HG03095 (cell line): ENCODE results near the gene PDGFD.

Experiments used
- ATAC-seq: cut with Tn5 transposase; IDR thresholded peaks from one replicate; pipeline ENCODE4 v1.9.1; 2021; ENCODE audit warnings: moderate library complexity; ENCODE audit not compliant: unreplicated experiment

The PDGFD gene

DNA sequence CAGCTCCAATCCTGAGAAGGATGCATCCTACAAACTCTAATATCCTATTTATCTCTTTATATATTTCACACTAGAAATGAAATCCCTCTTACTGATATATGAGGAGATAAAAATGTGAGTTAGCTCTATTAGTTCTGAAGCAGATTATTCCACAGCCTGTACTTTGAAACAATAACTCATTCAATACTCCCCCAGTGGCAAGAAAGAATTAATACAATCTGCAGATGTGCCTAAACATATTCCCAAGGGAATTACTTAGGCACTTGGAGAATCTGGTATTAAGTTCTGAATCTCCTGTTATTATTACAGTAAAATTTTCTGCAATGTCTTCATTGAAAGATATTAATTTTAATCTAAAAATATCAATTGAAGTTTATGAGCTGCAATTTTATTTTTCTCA is 68.2 kb downstream of the PDGFD start:
- no peak for ATAC-seq

DNA sequence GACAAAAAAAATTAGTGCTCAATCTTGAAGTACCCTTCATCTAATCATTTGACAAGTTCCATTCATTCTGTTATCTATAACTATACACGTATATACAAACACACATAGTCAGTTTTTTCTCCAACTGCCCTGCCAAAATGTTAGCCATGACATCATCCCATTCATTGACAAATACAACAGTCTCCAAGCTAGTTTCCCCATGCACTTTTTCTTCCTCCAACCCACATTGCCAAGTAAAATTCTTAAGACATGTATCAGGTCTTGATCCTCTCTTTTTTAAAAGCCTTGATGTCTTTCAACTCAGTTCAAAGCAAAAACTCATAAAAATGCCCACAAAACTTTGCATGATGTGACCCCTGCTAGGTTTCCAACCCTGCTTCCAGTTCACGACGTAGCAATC is 69.4 kb downstream of the PDGFD start:
- ATAC-seq, result no peak

DNA sequence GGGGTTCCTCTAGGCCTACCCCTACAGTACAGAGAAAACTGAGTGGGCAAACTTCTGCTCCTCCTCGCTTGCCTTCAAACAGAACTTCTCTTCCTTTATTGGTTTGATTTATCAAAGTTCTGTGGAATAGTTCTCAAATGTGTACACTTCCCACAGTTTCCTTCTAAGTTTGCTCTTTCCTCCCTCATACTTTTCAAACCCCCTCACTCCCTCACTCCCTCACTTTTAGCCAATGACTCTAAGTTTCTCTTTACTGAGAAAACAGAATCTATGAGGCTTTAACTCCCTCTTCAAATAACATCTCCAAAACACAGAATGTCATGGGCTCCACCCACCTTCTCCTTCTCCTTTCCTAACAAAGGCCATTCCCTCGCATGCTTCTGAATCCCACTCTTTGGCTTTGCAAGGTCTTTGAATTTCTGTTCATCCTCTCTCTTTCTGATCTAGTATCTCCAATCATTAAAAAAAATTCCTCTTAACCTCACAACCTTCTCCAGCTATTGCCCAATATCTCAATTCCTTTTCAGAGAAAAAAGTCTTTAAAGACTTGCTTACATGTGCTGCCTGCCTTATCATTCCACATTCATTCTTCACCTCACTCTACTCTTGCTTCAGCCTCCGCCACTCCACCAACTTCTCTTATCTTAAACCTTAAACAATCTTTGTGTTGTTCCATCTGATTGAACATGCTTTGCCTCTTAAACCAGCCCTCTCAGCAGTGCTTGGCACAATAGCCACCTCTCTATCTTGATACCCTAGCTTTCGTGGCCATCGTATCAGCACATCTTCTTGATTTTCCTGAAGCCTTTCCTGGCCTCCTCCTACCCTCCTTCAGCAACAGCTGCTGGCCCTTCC is 70.3 kb downstream of the PDGFD start:
- no peak for ATAC-seq

DNA sequence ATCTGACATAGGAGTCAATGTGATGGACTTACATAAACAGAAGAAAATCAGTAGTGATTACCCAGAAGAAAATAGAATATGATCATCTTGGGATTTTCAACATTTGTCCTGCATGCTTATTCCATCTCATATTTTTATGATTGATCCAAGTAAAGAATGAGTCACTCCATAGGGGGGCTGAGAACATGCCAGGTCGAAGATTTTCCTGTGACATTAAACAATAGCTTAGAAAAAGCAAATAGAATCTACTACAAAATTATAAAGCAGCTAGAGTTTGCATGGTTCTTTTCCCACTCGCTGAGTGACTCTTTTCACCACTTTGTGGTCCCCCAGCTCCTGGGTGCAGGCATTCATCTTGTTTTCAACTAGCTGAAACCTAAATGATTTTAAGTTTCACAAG is 71.2 kb downstream of the PDGFD start:
- no peak for ATAC-seq

DNA sequence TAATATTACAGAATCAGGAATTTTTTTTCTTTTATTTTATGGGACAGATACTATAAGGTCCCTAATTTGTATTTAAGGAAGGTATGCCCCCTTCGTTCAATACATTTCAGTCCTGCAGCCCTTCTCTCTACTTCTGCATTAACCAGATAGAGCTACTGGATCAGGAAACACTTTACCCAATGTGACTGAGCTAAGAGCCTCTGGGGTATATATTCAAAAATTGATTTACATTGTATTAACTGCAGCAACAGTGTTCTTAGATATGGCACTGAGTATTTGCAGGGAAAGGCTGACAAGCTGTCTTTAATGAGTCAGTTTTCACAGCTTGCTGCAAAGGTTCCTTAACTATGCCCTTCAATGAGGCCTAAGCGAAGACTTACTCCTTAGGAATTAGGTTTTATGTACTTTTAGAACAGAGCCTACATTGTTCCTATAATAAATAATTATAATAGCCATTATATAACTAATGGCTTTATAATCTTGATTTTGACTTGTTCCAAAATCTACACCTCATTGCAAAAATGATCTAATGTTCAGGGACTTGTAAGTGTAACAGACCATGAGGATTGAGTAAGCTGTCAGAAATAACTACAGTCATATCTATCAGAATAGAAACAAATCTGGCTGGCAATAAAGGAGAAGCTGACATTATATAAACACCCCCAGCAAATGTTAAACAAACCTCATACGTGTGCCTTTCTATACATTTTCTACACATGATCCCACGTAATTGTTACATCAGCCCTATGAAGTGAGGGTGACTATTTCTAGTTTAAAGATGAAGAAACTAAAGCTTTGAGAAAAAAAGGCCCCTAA is 72.5 kb downstream of the PDGFD start:
- no peak for ATAC-seq

DNA sequence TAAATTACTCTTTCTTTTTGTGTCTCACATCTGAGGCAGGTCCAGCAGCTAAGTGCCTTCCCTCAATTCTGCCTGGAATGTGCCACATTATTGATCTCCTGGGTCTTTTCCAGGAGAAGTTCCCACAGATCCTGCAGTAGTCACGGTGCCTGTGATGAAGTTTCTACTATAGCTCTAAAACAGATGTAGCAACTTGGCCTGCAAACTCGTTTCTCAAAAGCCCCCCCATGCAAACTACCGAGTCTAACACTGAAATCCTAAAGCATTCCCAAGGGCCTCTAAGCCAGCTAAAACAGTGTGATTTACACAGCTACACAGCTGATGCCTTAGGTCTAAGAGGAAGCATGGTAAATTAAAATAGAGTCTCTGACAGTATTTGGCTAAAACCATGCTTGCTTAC is 73.2 kb downstream of the PDGFD start:
- ATAC-seq, result no peak

DNA sequence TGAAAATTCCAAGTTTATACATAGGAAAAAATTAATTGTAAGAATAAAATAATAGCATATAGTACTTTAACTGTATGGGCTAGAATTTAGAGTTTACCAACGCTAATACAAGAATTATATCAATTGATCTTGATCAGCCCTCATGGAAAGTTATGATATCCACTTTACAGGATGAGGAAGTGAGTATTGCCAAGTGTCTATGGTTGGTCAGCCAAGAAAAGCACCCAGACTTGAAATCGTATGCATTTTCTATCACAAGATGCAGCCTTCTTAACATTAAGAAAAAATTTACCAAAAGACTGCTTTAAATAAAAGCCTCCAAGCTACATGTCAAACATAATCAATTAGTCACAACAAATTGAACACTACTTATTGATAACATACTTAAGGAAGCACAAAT is 74.5 kb downstream of the PDGFD start:
- no peak for ATAC-seq

DNA sequence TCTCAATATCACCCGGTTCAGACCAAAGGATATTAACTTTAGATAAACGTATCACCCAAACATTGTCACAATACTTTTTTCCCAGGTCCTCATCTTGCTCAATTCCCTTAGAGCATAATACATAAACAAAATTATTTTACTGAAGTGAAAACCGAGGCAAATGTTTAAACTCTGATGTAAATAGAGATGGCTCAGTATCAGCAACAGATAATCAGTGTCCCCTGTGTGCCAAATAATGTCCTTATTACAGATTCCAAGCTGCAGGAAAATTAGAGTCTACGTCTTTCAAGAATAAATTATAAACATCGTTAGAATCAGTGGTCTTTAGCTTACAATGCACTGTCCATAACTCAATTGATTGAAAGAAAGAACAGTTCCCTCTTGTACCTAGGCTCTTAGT is 77.3 kb downstream of the PDGFD start:
- ATAC-seq, result no peak

DNA sequence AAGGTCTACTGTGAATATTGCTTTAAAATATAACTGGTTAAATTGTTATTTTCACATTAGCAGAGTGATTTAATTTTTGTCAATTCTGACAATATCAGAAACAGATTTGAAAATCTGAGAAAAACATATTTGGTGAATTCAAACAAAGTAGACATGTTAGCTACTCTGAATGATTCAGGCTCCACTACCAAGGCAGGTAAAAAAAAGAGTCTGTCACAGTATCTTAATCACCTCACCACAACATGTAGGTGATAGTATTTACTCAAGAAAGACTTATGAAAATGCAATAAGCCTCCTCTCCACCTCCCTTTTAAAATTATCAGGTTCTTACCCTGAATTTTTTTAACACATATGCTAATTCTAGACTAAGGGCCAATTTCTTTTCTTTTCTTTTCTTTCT is 85.0 kb downstream of the PDGFD start:
- ATAC-seq, result no peak

DNA sequence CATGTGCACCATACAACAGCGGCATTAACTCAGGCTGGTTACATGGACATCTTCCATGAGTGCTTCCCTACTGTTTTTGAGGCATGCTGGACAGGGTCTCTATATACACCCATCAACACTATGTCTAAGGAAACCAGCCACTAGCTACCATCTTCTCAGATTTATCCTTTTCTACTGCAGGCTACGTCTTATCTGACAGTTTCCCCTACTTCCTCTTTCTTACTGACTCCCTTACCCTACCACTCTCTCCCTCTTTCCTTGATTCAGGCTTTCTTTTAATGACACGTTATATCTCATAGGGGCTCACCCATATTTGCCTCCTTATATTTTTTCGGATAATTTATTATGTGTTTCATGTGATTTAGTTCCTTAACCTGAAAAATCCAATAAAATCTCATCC is 85.7 kb downstream of the PDGFD start:
- no peak for ATAC-seq

DNA sequence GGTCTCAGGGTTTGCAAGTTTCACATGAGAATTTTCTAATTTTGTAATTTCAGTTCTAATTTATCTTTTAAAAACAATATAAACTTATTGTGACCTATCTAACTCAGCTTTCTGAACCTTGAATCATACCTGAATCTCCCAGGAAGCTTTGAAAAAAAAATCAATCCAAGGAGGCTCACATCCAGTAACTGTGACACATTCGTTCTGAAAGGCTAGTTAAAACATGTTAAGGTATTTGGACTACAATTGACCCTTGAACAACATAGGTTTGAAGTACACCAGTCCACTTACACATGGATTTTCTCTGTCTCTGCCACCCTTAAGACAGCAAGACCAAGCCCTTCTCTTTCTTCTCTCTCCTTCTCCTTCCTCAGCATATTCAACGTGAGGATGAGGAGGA is 87.5 kb downstream of the PDGFD start:
- ATAC-seq, result no peak

DNA sequence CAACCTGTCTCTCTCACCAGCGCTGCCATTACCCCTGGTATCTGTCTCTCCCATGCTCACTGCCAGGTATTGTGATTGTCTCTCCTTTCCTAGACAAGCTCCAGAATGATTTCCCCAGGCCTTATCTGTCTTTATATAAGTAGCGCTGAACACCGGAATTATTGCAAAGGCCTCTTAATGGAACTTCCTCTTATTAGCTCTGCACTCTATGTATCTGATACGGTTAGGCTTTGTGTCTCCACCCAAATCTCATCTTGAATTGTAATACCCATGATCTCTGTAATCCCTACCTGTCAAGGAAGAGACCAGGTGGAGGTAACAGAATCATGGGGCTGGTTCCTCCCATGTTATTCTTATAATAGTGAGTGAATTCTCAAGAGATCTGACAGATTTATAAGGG is 88.2 kb downstream of the PDGFD start:
- ATAC-seq, result no peak

DNA sequence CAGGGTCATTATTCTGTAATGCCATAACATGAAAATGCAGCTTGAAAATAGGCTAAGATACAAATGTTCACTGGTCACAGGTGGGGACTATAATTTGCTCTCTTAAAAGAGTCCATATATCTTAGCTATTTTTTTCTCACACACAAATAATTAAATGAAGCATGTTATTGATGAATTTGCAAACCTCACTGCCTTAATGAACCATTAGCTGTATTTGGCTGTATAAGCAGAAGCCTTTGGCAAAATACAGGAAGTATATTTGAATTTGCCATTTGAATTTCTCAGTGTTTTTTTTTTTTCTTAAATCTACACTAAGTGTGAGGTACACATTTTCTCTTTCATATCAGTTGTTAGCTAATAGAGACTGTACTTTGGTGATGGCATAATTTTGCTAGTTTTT is 88.9 kb downstream of the PDGFD start:
- ATAC-seq, result no peak

DNA sequence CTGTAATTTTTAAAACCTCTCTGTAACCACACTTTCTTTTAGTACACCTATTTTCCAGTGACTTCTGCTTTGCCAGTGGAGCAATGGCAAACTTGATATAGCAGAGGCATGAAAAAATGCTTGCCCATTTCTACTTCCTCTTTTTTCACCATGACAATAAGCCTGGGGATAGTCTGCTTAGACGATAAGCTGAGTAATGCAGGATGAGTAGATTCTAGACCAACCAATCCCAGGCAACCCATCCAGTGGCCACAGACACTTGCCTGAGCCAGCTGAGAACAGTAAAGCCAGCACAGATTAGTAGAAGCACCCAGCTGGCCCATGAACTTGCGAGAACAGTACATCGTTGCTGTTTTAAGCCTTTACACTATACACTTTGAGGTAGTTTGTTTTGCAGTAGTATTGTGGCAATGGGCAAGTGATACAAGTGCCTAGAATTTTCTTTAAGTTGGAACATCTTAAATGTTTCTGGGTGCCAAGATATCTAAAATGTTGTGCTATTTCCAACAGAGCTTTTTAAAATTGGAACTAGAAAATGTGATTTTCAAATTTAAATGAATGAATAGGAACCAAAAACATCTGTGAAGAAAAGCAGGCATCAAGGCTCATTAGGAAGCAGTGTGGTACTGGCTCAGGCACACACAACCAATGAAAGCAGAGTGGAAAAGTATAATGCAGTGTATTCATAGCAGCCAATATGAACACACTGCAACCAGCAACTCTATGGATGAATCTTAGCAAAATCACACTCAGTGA is 89.8 kb downstream of the PDGFD start:
- ATAC-seq, result peak; percentile 69

DNA sequence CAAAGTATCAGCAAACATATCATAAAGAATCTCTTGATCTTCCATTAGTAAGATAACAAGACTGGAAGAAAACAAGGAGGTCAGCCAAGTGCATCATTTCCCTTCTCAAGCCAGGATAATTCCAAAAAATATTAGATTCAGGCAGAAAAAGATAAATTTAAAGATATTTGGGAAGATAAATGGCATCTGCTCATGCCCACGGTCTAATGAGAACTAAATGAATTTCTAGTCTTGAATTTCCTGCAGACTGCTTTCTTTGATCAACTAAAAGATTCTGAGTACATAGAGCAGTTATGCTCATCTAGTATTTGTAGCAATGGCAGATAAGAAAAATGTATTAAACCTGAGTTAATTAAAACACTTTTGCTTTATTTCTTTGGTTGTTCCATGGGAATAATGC is 96.4 kb downstream of the PDGFD start:
- no peak for ATAC-seq

DNA sequence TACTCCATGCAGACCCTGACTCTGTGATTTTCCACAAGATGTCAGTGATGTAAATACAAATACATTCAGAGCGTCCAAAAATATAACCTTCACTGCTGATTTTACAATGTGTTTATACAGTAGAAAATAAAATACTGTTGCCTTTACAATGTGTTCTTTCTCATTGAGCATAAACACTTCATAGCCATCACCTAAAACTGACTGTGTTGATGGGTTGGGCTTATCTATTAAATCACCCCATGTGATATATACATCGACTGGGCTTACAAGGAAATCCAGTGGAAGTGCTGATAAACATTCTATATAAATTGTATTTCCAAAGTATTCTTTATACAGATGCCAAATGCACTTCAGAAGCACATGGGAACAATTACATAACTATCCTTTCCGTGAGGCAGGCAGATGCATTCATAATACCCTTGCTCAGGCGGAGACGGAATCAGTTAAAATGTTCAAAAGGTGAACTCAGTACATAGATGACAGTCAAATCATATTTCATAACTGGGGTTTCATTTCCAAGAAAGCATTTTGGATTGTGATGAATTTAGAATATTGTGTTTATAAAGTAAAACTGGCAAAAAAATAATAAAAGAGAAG is 99.8 kb downstream of the PDGFD start:
- no peak for ATAC-seq

DNA sequence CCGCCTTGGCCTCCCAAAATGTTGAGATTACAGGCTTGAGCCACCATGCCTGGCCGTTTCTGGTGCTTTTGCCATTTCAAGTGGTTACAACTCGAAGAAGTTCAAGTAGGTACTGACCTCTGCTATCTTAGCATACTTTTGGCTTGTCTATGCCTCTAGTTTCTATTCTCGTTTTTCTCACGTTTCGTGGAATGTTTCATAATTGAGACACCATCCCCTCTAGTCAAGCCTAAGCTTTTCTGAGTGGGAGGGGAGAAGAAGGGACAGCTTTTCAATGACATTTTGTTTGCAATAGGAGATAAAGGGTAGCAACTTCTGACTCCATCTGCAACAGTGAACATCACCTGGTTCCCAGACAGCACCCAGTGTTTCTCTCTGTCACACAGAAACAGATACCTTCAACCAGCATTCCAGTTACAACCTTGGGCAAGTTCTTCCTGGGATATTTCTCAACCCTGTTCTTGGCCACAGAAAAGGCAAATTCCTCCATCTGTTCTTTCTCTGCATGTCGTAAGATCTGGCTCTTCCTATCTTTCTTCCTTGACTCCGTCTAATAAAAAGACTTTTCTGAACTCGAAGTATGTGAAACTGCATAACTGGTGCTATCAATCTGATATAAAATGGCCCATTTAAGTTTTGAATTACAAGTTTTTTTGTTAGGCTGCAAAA is 102.0 kb downstream of the PDGFD start:
- ATAC-seq, result no peak

DNA sequence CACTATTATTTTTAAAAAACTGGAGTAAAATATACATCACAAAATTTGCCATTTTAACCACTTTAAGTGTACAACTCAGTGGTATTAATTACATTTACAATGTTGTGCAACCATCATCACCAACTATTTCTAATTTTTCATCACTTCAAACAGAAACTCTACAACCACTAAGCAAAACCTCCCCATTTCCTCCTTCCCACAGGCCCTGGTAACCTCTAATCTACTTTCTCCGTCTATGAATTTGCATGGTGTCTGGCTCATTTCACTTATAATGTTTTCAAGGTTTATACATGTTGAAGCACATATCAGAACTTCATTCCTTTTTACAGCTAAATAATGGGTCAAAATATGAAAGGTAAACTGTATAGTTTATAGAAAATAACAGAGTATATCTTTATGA is 103.1 kb downstream of the PDGFD start:
- no peak for ATAC-seq

DNA sequence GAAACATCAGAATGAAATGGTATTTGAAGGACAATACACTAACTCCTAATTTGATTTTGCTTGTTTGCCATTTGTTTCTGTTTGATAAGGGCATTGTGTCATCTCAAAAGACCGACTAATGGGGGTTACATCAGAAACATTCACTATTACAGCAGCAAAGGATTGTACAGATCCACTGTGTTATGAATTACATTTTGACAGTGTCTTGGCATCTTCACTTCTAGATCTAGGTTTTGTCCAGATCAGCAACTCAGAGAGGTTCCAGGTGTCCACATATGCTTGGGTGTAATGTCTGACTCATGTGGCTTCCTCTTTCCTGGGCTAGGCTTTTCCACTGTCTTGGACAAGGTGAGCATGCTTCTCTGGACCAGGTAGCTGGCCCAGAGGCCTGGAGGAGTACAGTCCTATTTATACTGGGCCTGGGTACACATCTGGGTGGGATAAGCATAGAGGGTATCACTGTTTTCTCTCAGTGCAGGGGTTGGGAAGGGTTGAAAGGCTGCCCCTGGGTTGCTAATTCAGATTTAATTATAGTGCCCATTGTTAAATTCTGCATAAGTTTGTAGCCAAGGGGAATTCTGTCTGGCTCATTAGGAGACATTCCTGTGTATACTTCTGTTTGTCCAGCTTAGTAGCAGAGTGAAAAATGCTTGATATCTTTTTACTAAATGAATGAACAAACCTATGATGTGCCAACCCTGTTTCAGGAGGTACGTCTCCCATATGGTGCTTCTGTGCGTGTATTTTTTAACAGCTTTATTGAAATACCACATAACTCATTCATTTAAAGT is 103.7 kb downstream of the PDGFD start:
- no peak for ATAC-seq

DNA sequence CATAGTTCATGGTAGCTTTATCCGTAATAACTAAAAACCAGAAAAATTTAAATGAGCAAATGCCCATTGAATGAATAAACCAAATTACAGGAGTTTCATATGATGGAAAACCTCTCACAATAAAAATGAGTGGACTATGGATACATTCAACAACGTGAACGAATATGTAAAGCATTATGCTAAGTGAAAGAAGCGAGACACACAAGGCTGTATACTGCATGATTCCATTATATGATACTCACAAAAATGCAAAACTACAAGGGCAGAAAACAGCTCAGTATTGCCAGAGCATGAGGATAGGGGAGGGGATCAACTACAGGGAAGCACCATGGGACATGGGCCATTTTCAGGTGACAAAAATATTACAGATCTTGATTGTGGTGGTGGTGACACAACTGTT is 105.3 kb downstream of the PDGFD start:
- no peak for ATAC-seq
